Peyer's patch (tissue), 4 donors: ENCODE measurements around the gene LRRC61. TPM values are rescaled to one million over a fixed set of nuclear protein-coding genes. Genes with fewer than 3 reads are reported as not detected.

Experiments used
- DNase-seq, 3 donors: peaks; one replicate each; pipeline ENCODE4 v3.0.0-alpha.2; 2017 to 2019
- H3K27ac ChIP-seq, 4 donors: fragments of 200-600 bp; sonication (generic); one replicate each; pipeline ENCODE4 v1.5.1; 2016 to 2019
- H3K27me3 ChIP-seq, 2 donors: fragments of 200-600 bp; sonication (generic); one replicate each; pipeline ENCODE4 v1.5.1; 2019
- H3K36me3 ChIP-seq, 3 donors: fragments of 200-600 bp; sonication (generic); one replicate each; pipeline ENCODE4 v1.5.1; 2016 to 2019
- H3K4me1 ChIP-seq, 4 donors: fragments of 200-600 bp; sonication (generic); one replicate each; pipeline ENCODE4 v1.5.1; 2016 to 2019
- H3K4me3 ChIP-seq, 4 donors: fragments of 200-600 bp; sonication (generic); 1 replicate in 3 of 4; 2 replicates in 1 of 4; pipeline ENCODE4 v1.5.1; 2016 to 2019; ENCODE audit warnings: mild to moderate bottlenecking in 1 of 4
- H3K9me3 ChIP-seq, 4 donors: fragments of 200-600 bp; sonication (generic); one replicate each; pipeline ENCODE4 v1.5.1; 2016 to 2019; ENCODE audit warnings: mild to moderate bottlenecking in 1 of 4
- POLR2A ChIP-seq, 2 donors: fragments of 450-650 bp; IDR thresholded peaks; one replicate each; pipeline ENCODE4 v1.5.1; 2017; ENCODE audit warnings: antibody characterized with exemption in 2 of 2, mild to moderate bottlenecking in 2 of 2, moderate library complexity in 2 of 2
- total RNA-seq, 4 donors: library from RNA; depleted of rRNA; stranded (reverse); fragments of >200 nt; gene quantifications; one replicate each; pipeline ENCODE4 v1.1.0, GENCODE V29; 2016
- TF ChIP-seq, protein P1 (sequence below), 6 experiments: fragments of 450-650 bp in 4 of 6; fragments of 200-600 bp in 2 of 6; sonication (generic) in 1 of 6; IDR thresholded peaks; one replicate each; pipeline ENCODE4 v1.5.1; 2017 to 2019; ENCODE audit warnings: antibody characterized with exemption in 6 of 6, mild to moderate bottlenecking in 3 of 6, moderate library complexity in 1 of 6

The LRRC61 gene
- total RNA-seq, 4 donors from 2014 or later, result 19.3 to 22.1 (median 20.0) TPM

DNA sequence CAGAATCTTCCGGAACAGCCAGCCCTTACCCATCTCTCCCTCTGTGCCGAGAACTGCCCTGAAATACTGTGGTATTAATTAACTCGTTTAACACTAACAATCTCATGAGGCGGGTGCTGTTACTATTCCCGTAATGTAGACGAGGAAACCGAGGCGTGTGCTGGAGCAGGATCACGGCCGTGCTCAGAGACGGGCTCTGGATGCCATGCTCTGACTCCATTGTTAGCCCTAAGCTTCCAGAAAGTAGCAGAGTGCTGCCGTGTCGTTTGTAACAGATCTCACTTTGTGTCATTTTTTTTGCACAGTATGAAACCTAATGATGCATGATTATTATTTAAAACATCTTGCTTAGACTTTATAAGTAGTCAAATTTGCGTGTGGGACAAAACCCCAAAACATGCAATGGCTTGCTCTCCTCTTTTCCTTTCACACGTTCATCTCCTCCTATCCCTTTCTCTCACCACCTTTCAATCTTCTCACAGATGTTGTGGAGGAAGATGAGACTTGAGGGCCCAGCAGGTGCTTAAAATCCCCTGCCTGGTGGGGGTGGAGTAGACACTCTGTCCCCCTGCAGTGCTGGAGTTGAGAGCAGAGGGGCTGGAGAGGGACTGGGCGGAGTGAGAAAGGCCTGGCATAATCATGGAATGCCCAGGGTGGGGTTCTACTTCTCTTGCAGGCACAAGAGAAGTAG lies 672 bp downstream of the LRRC61 start:
- peaks cover 0 to 4% (median 0%) of the 10 kb centered on the region in 3 donors for H3K36me3 ChIP-seq
- TF ChIP-seq, protein P1, sequence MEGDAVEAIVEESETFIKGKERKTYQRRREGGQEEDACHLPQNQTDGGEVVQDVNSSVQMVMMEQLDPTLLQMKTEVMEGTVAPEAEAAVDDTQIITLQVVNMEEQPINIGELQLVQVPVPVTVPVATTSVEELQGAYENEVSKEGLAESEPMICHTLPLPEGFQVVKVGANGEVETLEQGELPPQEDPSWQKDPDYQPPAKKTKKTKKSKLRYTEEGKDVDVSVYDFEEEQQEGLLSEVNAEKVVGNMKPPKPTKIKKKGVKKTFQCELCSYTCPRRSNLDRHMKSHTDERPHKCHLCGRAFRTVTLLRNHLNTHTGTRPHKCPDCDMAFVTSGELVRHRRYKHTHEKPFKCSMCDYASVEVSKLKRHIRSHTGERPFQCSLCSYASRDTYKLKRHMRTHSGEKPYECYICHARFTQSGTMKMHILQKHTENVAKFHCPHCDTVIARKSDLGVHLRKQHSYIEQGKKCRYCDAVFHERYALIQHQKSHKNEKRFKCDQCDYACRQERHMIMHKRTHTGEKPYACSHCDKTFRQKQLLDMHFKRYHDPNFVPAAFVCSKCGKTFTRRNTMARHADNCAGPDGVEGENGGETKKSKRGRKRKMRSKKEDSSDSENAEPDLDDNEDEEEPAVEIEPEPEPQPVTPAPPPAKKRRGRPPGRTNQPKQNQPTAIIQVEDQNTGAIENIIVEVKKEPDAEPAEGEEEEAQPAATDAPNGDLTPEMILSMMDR (IDR thresholded peaks at IDR 0.05), result no peak
- no peak for TF ChIP-seq POLR2A (IDR thresholded peaks at IDR 0.05)
- no peaks in the 10 kb centered on the region for H3K27me3 ChIP-seq
- peak overlapping the region; percentile 86 to 93 (median 90) for H3K27ac ChIP-seq
- peak overlapping the region; percentile 61 to 89 (median 73) for H3K4me3 ChIP-seq
- peaks cover 0 to 27% (median 8%) of the 10 kb centered on the region in 4 donors for H3K4me1 ChIP-seq
- no peak for DNase-seq
- no peaks in the 10 kb centered on the region for H3K9me3 ChIP-seq

DNA sequence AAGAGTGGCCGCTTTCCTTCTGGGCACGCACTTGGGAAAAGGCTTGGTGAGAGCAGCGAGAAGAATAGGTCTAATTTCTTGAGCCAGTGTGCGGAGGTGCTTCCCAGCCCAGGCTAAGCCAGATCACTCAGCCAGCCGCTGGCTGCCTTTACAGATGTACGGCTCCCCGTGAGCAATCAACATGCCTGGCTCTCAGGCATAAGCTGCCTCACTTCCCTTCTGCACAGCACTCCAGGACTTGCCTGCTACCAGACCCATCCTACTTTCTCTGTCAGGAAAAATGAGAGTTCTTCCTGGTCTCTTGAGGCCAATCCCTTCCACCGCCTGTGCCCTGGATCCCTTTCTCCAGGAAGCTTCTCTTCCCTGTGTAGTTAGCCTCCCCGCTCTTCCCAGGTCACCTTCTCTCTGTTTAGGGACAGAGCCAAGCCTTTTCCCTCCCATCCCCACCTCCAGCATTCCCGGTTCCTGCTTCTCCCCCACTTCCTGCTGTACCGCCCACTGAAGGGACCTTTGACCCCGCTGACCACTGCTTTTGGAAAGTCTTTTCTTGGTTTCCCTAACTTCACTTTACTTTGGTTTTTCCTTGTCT lies 1.3 kb downstream of the LRRC61 start:
- Histone ChIP-seq H3K36me3 (peaks cover 0 to 11% (median 0%) of the 10 kb centered on the region in 3 donors), H3K4me1 (peaks cover 0 to 27% (median 8%) of the 10 kb centered on the region in 4 donors), H3K9me3 (no peaks in the 10 kb centered on the region), H3K27ac (peak overlapping the region; percentile 56 to 93 (median 88)), H3K27me3 (no peaks in the 10 kb centered on the region), H3K4me3 (peak overlapping the region in 3 of 4 donors; percentile 62 to 89 (median 84))
- no peak for DNase-seq
- TF ChIP-seq, protein P1 (IDR thresholded peaks at IDR 0.05), result no peak
- TF ChIP-seq POLR2A (IDR thresholded peaks at IDR 0.05), result no peak

DNA sequence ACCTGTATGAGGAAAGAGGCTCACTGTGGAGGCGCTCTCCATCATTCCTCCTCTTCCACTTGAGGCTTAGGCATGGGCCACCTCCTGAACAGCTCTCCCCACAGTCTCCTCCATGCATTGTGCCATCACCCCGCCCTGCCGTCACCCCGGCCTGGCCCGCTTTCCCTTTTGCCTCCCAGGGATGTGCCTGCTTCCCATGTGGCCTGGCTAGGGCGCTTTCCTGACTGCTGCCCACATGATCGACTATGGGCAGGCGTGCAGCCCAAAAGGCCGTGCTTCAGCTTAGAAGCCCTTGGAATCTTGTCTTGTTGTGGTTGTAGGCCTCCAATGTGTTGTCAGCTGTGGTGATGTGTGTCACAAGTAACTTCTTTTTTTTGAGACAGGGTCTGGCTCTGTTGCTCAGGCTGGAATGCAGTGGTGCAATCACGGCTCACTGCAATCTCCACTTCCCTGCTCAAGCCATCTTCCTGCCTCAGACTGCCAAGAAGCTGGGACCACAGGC lies 2.0 kb downstream of the LRRC61 start:
- Histone ChIP-seq H3K4me1 (peaks cover 0 to 27% (median 8%) of the 10 kb centered on the region in 4 donors), H3K9me3 (no peaks in the 10 kb centered on the region), H3K36me3 (peaks cover 0 to 17% (median 0%) of the 10 kb centered on the region in 3 donors), H3K27ac (peak overlapping the region; percentile 56 to 93 (median 88)), H3K27me3 (no peaks in the 10 kb centered on the region), H3K4me3 (no peak overlapping the region)
- TF ChIP-seq POLR2A (IDR thresholded peaks at IDR 0.05), result no peak
- TF ChIP-seq, protein P1 (IDR thresholded peaks at IDR 0.05), result no peak
- no peak for DNase-seq

GRCh38 chr7:150325901-150326300 lies 2.7 kb downstream of the LRRC61 start:
- DNase-seq, result no peak
- no peak overlapping the region for H3K27ac ChIP-seq
- no peaks in the 10 kb centered on the region for H3K27me3 ChIP-seq
- no peak overlapping the region for H3K4me3 ChIP-seq
- H3K36me3 ChIP-seq, result peaks cover 0 to 24% (median 0%) of the 10 kb centered on the region in 3 donors
- TF ChIP-seq, protein P1 (IDR thresholded peaks at IDR 0.05), result no peak
- no peak for TF ChIP-seq POLR2A (IDR thresholded peaks at IDR 0.05)
- H3K9me3 ChIP-seq, result no peaks in the 10 kb centered on the region
- peaks cover 0 to 27% (median 8%) of the 10 kb centered on the region in 4 donors for H3K4me1 ChIP-seq

GRCh38 chr7:150326657-150327268 lies 3.6 kb downstream of the LRRC61 start:
- Histone ChIP-seq H3K27ac (no peak overlapping the region), H3K4me1 (peaks cover 0 to 21% (median 8%) of the 10 kb centered on the region in 4 donors), H3K4me3 (no peak overlapping the region), H3K27me3 (no peaks in the 10 kb centered on the region), H3K36me3 (peaks cover 0 to 24% (median 0%) of the 10 kb centered on the region in 3 donors), H3K9me3 (no peaks in the 10 kb centered on the region)
- no peak for TF ChIP-seq POLR2A (IDR thresholded peaks at IDR 0.05)
- TF ChIP-seq, protein P1 (IDR thresholded peaks at IDR 0.05), result no peak
- no peak for DNase-seq
